GM18520 (cell line): ENCODE measurements around the gene INAFM2.

Experiments used
- ATAC-seq: cut with Tn5 transposase; IDR thresholded peaks from one replicate; pipeline ENCODE4 v1.9.1; 2021; ENCODE audit not compliant: unreplicated experiment

INAFM2 gene

GRCh38 chr15:40327457-40327856 is 4.0 kb downstream of the INAFM2 start:
- ATAC-seq, result no peak

DNA sequence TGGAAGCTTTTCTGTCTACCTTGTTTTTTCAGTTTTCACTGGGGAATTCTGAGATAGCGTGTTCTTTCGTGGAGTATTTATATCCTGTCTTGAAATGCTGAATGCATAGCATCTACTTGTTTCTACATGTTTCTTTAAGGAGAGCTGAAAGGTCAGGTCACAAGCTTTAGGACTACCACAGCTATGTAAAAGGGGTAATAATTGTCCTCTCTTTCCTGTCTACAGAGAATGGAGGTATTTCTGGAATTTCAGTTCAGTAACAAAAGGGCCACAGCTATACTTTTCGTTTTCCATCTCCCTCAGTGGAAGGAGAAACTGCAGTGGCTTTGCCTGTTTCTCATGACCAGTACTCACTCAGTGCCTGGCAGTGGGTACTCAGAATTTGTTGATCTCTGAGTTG is 4.7 kb downstream of the INAFM2 start:
- no peak for ATAC-seq

- no peak for ATAC-seq
Observed at GRCh38 chr15:40328751-40329150, 5.3 kb downstream of the INAFM2 start.

- ATAC-seq, result no peak
Observed at GRCh38 chr15:40329804-40330203, 6.3 kb downstream of the INAFM2 start.

- no peak for ATAC-seq
Observed at GRCh38 chr15:40330368-40330836, 6.9 kb downstream of the INAFM2 start.

DNA sequence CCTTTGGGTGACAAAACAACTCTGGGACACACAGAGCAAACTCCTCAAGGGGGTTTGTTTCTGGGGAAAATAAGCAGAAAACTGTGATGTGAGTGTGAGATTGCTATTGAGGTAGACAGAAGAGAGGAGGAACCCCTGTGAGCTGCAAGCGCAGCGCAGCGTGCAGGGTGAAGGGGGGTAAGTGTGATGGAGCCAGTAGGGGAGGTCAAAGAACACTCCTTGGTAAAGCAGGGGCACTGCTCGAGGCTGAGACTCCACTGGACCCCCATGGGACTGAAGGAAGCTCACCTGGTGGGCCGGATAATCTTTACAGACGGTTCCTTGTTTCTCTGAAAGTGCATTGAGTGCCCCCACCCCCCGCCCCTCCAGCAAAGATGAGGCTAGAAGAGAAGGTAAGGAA is 7.5 kb downstream of the INAFM2 start:
- no peak for ATAC-seq

GRCh38 chr15:40331637-40332036 is 8.1 kb downstream of the INAFM2 start:
- no peak for ATAC-seq

GRCh38 chr15:40332113-40332781 is 8.8 kb downstream of the INAFM2 start:
- ATAC-seq, result no peak

DNA sequence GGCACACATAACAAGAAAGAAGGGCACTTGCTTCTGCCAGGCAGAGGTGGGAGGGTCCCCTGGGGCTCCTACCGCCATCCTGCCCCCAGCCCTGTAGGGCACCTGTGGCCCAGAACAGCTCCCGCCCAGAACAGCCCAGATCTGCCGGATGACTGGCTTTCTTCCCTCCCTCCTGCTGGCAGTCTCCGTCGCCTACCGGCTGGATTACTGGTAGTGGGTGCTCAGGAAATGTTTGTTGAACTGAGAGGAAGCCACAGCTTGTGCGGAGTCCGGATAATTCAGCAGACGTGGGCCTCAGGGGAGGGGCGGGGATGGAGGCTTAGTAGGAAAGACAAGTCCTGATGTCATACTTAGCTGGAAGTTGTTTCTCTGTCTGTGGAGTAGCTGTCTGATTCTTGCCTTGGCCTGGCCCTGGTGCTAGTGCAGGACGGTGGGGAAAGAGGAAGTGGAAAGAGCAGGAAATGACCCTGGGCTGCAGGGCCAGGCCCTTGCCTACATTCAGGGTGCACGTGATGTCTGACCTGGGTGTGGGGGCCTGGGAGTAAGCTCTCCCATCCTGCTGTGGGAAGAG is 10.5 kb downstream of the INAFM2 start:
- ATAC-seq, result no peak

DNA sequence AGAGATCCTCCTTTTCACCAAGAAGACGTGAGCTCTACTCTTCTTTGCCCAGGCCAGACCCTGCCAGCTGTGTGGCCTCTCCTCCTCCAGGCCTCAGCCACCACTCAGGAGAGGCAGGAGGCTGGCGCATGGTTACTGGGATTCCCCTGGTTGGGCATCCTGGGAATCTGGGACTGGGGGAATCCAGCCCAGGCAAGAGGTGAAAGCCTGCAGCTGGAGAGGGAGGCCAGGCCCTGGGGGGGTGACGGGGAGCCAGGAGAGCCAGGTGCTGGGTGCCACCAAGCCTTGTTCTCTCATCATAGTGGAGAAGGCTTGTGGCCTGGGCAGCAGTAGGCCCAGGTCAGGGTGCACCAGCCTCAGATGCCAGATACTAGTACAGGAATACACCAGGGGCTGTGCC is 11.0 kb downstream of the INAFM2 start:
- no peak for ATAC-seq

DNA sequence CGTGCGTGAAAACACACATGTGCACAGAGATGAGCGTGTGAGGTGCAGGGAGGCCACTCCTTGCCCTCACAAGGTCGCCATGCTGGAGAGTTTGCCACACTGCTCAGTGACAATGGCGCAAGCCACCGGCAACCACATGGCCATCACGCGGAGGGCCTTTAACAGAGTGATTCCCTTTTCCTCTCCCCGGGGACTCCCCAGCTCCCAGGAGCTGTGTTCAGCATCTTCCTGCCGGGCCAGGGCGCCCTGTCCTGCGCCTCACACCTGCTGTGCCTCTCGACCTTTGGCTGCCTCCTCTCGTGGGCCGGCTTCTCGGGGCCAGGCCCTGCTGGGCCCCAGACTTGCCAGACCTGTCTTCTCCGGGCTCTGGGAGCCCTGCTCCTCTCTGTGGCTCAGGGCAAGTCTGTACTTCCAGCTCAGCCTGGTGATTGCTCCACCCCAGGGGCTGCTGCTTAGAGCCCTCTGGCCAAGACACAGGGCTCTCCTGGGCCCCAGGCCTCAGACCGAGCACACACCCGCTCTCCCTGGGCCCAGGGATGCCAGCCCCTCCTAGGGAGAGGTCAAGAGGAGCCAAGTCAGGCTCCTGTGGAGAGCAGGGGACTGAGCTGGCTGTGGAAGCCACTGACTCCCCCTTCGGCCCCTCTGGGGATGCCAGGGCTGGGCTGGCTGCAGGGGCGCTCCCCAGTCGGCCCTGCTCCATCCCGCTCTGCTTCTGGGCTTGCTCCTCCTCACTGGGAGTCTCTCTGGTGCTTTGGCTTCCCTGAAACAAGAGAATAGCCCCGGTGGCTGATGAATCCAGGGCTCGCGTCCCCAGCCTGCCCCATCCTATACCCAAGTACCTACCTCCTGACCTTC is 11.7 kb downstream of the INAFM2 start:
- ATAC-seq, result no peak

DNA sequence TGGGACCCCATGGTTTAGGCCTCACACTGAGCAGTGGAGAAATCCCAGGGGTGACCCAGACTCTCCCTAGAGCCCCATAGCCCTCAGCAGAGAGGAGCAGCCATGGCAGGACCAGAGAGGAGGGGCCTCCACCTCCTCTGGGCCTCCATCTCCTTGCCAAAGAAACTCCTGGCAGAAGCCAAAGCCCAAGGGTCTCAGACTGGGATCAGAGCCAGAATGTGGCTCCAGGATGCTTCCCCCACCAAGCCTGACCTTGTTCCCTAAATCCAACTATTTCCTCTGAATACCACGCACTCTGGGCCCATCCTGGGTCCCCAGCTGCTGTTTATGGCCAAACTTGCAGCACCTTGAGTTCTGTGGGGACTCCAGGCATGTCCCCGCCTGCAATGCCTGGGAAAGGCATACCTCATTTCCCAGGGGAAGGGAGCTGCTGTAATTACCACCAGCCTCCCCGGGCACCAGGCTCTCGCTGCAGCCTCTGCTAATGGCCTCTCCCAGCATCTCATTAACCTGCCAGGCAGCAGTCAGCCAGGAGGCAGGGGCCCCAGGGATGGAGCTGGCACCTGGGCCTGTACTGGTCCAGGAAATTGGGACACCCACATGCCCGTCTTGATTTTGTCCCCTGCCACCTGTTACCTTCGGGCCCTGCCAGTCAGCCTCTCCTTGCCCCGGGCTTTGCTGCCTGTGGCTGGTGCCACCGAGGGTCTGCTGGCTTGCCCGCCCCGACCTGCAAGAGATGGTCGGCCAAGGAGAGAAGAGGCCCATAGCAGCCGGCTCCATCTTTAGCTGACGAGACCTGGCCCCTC is 12.6 kb downstream of the INAFM2 start:
- ATAC-seq, result no peak

- no peak for ATAC-seq
Observed at GRCh38 chr15:40336744-40337122, 13.2 kb downstream of the INAFM2 start.

DNA sequence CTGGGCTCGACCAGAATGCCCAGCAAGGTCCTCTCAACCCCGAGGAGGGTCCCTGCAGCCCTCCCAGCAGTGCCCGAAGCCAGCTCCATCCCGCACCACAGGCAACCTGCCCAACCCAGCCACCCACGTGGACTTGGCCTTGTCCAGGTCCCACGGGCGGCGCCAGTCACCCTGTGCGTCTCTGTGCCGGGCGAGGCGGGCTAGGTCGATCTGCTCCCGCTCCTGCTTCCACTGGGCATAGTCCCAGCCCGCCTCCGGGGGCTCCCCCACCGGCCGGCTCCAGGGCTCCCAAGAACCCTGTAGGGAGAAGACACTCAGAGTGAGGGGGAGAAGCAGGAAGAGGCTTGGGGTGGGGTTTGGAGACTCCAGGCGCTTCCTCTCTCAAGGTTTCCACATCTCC is 14.1 kb downstream of the INAFM2 start:
- no peak for ATAC-seq

GRCh38 chr15:40338041-40338657 is 14.7 kb downstream of the INAFM2 start:
- ATAC-seq, result no peak

DNA sequence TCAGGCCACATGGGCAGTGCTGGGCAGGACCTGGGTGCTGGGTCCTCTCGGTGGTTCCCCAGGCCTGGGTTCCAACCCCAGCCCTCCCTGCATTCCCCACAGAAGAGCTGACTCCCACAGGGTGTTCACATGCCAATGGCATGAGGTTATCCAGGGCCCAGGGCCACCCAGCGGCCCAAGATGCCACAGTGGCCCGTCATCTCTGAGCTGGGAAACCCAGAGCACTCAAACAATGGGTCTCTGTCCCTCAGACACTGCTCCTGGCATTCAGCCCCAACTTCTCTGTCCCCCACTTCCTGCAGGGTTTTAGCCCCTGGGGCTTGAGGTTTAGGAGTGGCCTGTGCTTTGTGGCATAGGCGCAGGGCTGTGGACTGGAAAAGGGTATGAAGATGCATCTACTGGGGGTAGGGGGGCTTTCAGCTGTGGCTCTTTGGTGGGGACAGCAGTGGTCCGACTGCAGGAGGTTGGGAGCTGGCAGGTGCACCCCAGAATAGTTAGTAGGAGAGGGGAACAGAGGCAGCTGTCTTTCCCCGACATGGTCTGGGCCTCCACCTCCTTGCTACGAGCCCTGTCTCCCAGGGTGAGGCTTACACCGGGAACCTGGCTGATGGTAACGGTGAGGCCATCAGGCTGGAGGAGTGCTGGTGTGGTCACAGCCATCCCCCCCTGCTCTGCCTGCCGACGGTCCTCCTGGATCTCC is 15.6 kb downstream of the INAFM2 start:
- no peak for ATAC-seq

DNA sequence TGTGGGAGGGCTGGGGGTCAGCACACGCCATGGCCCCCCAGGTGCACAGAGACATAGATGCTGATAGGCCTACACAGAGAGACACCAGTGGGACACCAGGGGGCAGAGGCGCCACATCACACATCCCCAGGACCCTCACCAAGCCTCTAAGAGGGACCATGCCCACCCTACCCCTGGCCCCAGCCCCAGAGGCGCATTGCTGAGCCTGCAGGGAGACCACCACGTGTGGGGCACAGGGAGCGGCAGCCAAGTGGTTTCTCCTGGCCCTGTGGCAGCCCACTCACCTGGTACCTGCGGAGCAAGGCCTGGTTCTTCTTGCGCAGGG is 16.1 kb downstream of the INAFM2 start:
- ATAC-seq, result no peak

DNA sequence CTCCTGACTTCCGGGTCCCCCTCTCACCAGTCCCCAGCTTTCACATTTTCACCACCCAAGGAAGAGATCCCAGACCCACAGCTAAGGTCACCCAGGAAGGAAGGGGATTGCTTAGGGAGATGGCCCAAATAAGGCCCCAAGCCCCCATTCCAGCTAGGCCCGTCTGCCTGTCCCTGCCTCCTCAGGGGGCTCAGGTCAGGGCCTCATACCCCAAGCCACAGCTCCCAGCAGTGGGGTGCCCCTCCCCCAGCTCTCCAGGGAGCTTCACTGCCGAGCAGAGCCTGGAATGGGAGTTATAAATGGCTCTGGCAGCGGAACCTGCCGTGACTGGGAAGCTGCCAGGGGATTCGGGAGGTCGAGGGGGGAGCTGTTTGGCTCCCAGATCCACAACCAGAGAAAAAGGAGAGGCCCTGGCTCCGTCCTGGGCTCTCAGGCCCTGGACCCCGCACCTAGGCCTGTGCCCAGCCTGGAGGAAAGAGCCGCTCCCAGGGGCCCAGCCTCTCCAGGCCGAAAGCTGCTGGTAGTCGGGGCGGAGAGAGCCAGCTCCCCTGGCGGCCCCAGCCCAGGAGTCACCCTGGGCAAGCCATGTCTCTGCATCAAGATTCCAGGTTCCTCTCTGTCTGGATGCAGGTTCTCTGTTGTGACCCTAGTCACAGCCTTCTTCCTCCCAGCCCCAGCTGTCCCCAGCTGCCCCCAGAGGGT is 16.7 kb downstream of the INAFM2 start:
- ATAC-seq, result no peak

GRCh38 chr15:40340740-40341400 is 17.4 kb downstream of the INAFM2 start, which contains the start of gene CCDC9B:
Gene CCDC9B (minus strand): TSS chr15:40340939. CDS start chr15:40340819, 120 bp downstream.
- ATAC-seq, result no peak
